Natural killer cell (primary cell): ENCODE results near the gene PIGQ. TPM values are rescaled to one million over a fixed set of nuclear protein-coding genes. Genes with fewer than 3 reads are reported as not detected.
A peak's percentile ranks its signal among the peaks of the same experiment; 100 is the strongest.

Source experiments
- ATAC-seq, 3 donors: fragments of 150-1000 bp in 2 of 3; fragments of 200-7000 bp in 1 of 3; cut with Tn5 transposase; 1 replicate in 1 of 3; 2 replicates in 2 of 3; pipeline ENCODE4 v1.10.0; 2021; ENCODE audit warnings: mild to moderate bottlenecking in 2 of 3, moderate library complexity in 2 of 3
- DNase-seq, 2 donors: peaks; one replicate each; pipeline versions ENCODE4 v3.0.0 to v3.0.0-alpha.2; 2013 to 2021; ENCODE audit warnings: mixed read lengths in 1 of 2
- H3K27ac ChIP-seq: one replicate; pipeline ENCODE4 v1.5.1; 2013; ENCODE audit warnings: mild to moderate bottlenecking, low read length
- H3K27me3 ChIP-seq: one replicate; pipeline ENCODE4 v1.6.1; 2013; ENCODE audit warnings: low read length; ENCODE audit not compliant: control insufficient read depth, insufficient read depth
- H3K36me3 ChIP-seq: one replicate; pipeline ENCODE4 v1.6.1; 2013; ENCODE audit warnings: low read length; ENCODE audit not compliant: control insufficient read depth, insufficient read depth
- H3K4me1 ChIP-seq: one replicate; pipeline ENCODE4 v1.6.1; 2013; ENCODE audit warnings: low read length; ENCODE audit not compliant: control insufficient read depth, insufficient read depth
- H3K4me3 ChIP-seq: one replicate; pipeline ENCODE4 v1.5.1; 2013; ENCODE audit warnings: low read length
- H3K9me3 ChIP-seq: one replicate; pipeline ENCODE4 v1.6.1; 2013; ENCODE audit warnings: low read length; ENCODE audit not compliant: control insufficient read depth, insufficient read depth
- H3K27ac Mint-ChIP-seq, 2 donors: one replicate each; pipeline ENCODE4 v1.8.0; 2022; ENCODE audit warnings: mild to moderate bottlenecking in 2 of 2, mixed read lengths in 2 of 2, moderate library complexity in 1 of 2
- H3K27me3 Mint-ChIP-seq, 2 donors: one replicate each; pipeline ENCODE4 v1.8.0; 2022; ENCODE audit warnings: low read depth in 2 of 2, mixed read lengths in 2 of 2
- H3K36me3 Mint-ChIP-seq: one replicate; pipeline ENCODE4 v1.8.0; 2022; ENCODE audit warnings: mixed read lengths
- H3K4me1 Mint-ChIP-seq, 2 donors: one replicate each; pipeline ENCODE4 v1.8.0; 2022; ENCODE audit warnings: mixed read lengths in 2 of 2
- H3K4me3 Mint-ChIP-seq: one replicate; pipeline ENCODE4 v1.8.0; 2022; ENCODE audit warnings: mild to moderate bottlenecking, moderate library complexity, mixed read lengths
- H3K9me3 Mint-ChIP-seq, 2 donors: one replicate each; pipeline ENCODE4 v1.8.0; 2022; ENCODE audit warnings: mixed read lengths in 2 of 2
- CTCF ChIP-seq: fragments of 200-600 bp; IDR thresholded peaks from one replicate; pipeline ENCODE4 v1.8.0; 2022; ENCODE audit warnings: antibody characterized with exemption
- WGBS: methylation state at CpG from one replicate; pipeline ENCODE4 v1.1.7; 2013; ENCODE audit warnings: missing lambda C conversion rate; ENCODE audit not compliant: insufficient coverage; 5-methylcytosine and 5-hydroxymethylcytosine counted together
- intact Hi-C: fragments of 100-400 bp; cut with micrococcal nuclease; formaldehyde crosslinking; loops from one replicate; pipeline ENCODE4 v1.14.2; 2022
- total RNA-seq, 4 donors: library from RNA; stranded (reverse); fragments of 120-200 nt in 1 of 4; gene quantifications; one replicate each; pipeline versions ENCODE4 v1.2.3 to v1.2.4, GENCODE V29; 2013 to 2022

The PIGQ gene
- total RNA-seq, 3 donors from 2014 or later (not counting 1 experiment from before 2014, with no cell fraction given), result 27.6 to 40.5 (median 37.0) TPM

GRCh38 chr16:593406-593805 lies 23.6 kb downstream of the PIGQ start:
- DNase-seq (no peak), ATAC-seq (no peak)
- H3K9me3 Mint-ChIP-seq, result no peaks in the 10 kb centered on the region
- Histone ChIP-seq H3K27me3 (no peaks in the 10 kb centered on the region), H3K27ac (no peak overlapping the region), H3K4me1 (peaks cover 34% of the 10 kb centered on the region), H3K9me3 (no peaks in the 10 kb centered on the region), H3K4me3 (no peak overlapping the region), H3K36me3 (no peaks in the 10 kb centered on the region)
- peak overlapping the region in 1 of 2 donors; percentile 36 for H3K27ac Mint-ChIP-seq
- H3K4me1 Mint-ChIP-seq, result peaks cover 17 to 57% of the 10 kb centered on the region in 2 donors
- no peaks in the 10 kb centered on the region for H3K27me3 Mint-ChIP-seq
- TF ChIP-seq CTCF, result no peak
- no peaks in the 10 kb centered on the region for H3K36me3 Mint-ChIP-seq
- no peak overlapping the region for H3K4me3 Mint-ChIP-seq
- 88% methylated on average over 9 of the region's 9 CpGs for WGBS
- intact Hi-C loops, result no loop called here

DNA sequence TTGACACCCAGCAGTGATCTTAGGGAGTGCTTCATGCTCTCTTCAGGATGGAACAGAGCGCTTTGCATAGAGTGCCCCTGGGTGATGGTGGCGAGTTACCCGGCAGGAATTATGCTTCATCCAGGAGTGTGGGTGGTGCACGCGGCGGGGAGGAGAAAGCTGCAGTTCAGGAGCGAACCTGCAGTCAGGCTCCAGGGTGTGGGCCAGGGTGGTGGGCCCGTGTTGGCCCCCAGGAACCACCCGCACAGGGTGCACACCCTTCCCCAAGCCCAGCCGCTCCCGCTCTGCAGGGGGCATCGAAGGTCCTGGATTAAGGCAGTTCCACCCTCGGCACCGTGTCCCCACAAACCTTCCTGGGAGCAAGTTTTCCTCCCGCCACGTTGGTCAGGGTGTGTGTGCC lies 24.0 kb downstream of the PIGQ start:
- Mint-ChIP-seq H3K4me3 (no peak overlapping the region), H3K27me3 (no peaks in the 10 kb centered on the region), H3K36me3 (no peaks in the 10 kb centered on the region), H3K27ac (peak overlapping the region in 1 of 2 donors; percentile 36), H3K4me1 (peaks cover 17 to 54% of the 10 kb centered on the region in 2 donors), H3K9me3 (no peaks in the 10 kb centered on the region)
- no peaks in the 10 kb centered on the region for H3K36me3 ChIP-seq
- H3K9me3 ChIP-seq, result no peaks in the 10 kb centered on the region
- no peak overlapping the region for H3K4me3 ChIP-seq
- no peak overlapping the region for H3K27ac ChIP-seq
- H3K27me3 ChIP-seq, result no peaks in the 10 kb centered on the region
- ATAC-seq (no peak), DNase-seq (no peak)
- WGBS, result 88% methylated on average over 16 of the region's 16 CpGs
- peaks cover 31% of the 10 kb centered on the region for H3K4me1 ChIP-seq
- intact Hi-C loops, result no loop called here
- no peak for TF ChIP-seq CTCF

- intact Hi-C loops, result no loop called here
- no peaks in the 10 kb centered on the region for H3K9me3 ChIP-seq
- H3K9me3 Mint-ChIP-seq, result no peaks in the 10 kb centered on the region
- H3K27me3 ChIP-seq, result no peaks in the 10 kb centered on the region
- no peak overlapping the region for H3K4me3 ChIP-seq
- WGBS, result 87% methylated on average over 18 of the region's 18 CpGs
- peaks cover 17 to 45% of the 10 kb centered on the region in 2 donors for H3K4me1 Mint-ChIP-seq
- H3K4me1 ChIP-seq, result peaks cover 31% of the 10 kb centered on the region
- H3K27ac ChIP-seq, result no peak overlapping the region
- H3K36me3 Mint-ChIP-seq, result no peaks in the 10 kb centered on the region
- H3K27me3 Mint-ChIP-seq, result no peaks in the 10 kb centered on the region
- no peak for DNase-seq
- H3K4me3 Mint-ChIP-seq, result no peak overlapping the region
- no peak for ATAC-seq
- H3K27ac Mint-ChIP-seq, result no peak overlapping the region
- H3K36me3 ChIP-seq, result no peaks in the 10 kb centered on the region
- no peak for TF ChIP-seq CTCF
Observed at GRCh38 chr16:595094-595528, 25.3 kb downstream of the PIGQ start.
